H1 (cell line): ENCODE results near the gene INF2. TPM values are rescaled to one million over a fixed set of nuclear protein-coding genes. Genes with fewer than 3 reads are reported as not detected.
A peak's percentile ranks its signal among the peaks of the same experiment; 100 is the strongest.

Experiments used
- CTCF ChIA-PET: fragments of 300-600 bp; sonication (Branson Sonifier 250); formaldehyde crosslinking; loops from one replicate; lab custom pipeline; 2021; ENCODE audit not compliant: partially characterized antibody; lab: Charles Lee
- POLR2A ChIA-PET: fragments of 300-600 bp; sonication (Branson Sonifier 250); formaldehyde crosslinking; loops from one replicate; lab custom pipeline; 2021; ENCODE audit warnings: inconsistent platforms; ENCODE audit not compliant: partially characterized antibody; lab: Charles Lee
- DNase-seq, 2 experiments: peaks; one replicate each; pipeline versions ENCODE4 v3.0.0 to v3.0.0-alpha.2; 2010 to 2022; ENCODE audit warnings: low spot score in 2 of 2, low read depth in 1 of 2, mixed read lengths in 1 of 2
- FAIRE-seq: peaks from 2 replicates; lab custom pipeline; 2011; peaks lifted over from hg19 to GRCh38; lab: Jason Lieb, UNC
- H2AFZ ChIP-seq: 2 replicates; pipeline ENCODE4 v1.8.1; 2012; ENCODE audit warnings: low read length, inconsistent platforms
- H2AK5ac ChIP-seq: 2 replicates; pipeline ENCODE4 v1.6.1; 2013; ENCODE audit warnings: low read depth, low read length
- H2BK120ac ChIP-seq: replicated peaks from 2 replicates; pipeline ENCODE3; 2013; ENCODE audit warnings: low read depth, low read length, inconsistent platforms
- H2BK12ac ChIP-seq: 2 replicates; pipeline ENCODE4 v1.6.1; 2013; ENCODE audit warnings: low read depth, low read length
- H2BK15ac ChIP-seq: 2 replicates; pipeline ENCODE4 v1.6.1; 2013; ENCODE audit warnings: low read length
- H2BK20ac ChIP-seq: 2 replicates; pipeline ENCODE4 v1.6.1; 2013; ENCODE audit warnings: low read length
- H2BK5ac ChIP-seq: 2 replicates; pipeline ENCODE4 v1.6.1; 2013; ENCODE audit warnings: low read depth, low read length
- H3K14ac ChIP-seq: 2 replicates; pipeline ENCODE4 v1.6.1; 2013; ENCODE audit warnings: inconsistent platforms; ENCODE audit not compliant: insufficient read length
- H3K18ac ChIP-seq: 2 replicates; pipeline ENCODE4 v1.6.1; 2013; ENCODE audit warnings: low read length; ENCODE audit errors: extremely low read depth
- H3K23ac ChIP-seq: 2 replicates; pipeline ENCODE4 v1.6.1; 2013; ENCODE audit warnings: inconsistent platforms; ENCODE audit not compliant: insufficient read length
- H3K23me2 ChIP-seq: 2 replicates; pipeline ENCODE4 v1.6.1; 2013; ENCODE audit warnings: low read depth, low read length
- H3K27ac ChIP-seq: 2 replicates; pipeline ENCODE4 v1.6.1; 2011; ENCODE audit warnings: low read depth, low read length, inconsistent platforms
- H3K27me3 ChIP-seq, 4 experiments: replicated peaks in 1 of 4; 1 replicate in 1 of 4; 2 replicates in 3 of 4; pipeline versions ENCODE4 v1.6.1 to v1.8.1; 2011 to 2013; ENCODE audit warnings: low read length in 3 of 4, mild to moderate bottlenecking in 3 of 4, inconsistent platforms in 2 of 4, mixed read lengths in 2 of 4, moderate library complexity in 1 of 4; ENCODE audit not compliant: control insufficient read depth in 3 of 4, insufficient read depth in 3 of 4; ENCODE audit errors: extremely low read depth in 1 of 4
- H3K36me3 ChIP-seq, 4 experiments: 2 replicates each; pipeline versions ENCODE4 v1.6.1 to v1.8.1; 2011 to 2013; ENCODE audit warnings: mild to moderate bottlenecking in 4 of 4, low read length in 3 of 4, moderate library complexity in 2 of 4, control low read depth in 1 of 4, inconsistent platforms in 1 of 4; ENCODE audit not compliant: insufficient read depth in 4 of 4, control insufficient read depth in 2 of 4
- H3K4ac ChIP-seq: replicated peaks from 2 replicates; pipeline ENCODE3; 2013; ENCODE audit warnings: low read length, low read depth, mixed read lengths, inconsistent platforms; ENCODE audit not compliant: insufficient read length
- H3K4me1 ChIP-seq, 4 experiments: replicated peaks in 1 of 4; 1 replicate in 1 of 4; 2 replicates in 3 of 4; pipeline versions ENCODE4 v1.6.1 to v1.8.1; 2011 to 2013; ENCODE audit warnings: low read length in 3 of 4, inconsistent platforms in 2 of 4, mixed read lengths in 1 of 4; ENCODE audit not compliant: insufficient read depth in 4 of 4, control insufficient read depth in 3 of 4
- H3K4me2 ChIP-seq, 2 experiments: 2 replicates each; pipeline versions ENCODE4 v1.6.1 to v1.8.1; 2011 to 2013; ENCODE audit warnings: low read depth in 2 of 2, low read length in 2 of 2, control low read depth in 1 of 2, inconsistent platforms in 1 of 2, mild to moderate bottlenecking in 1 of 2; ENCODE audit not compliant: insufficient read depth in 1 of 2
- H3K4me3 ChIP-seq, 4 experiments: fragments of 200-600, 300-600 bp in 1 of 4; sonication (generic), shearing (Covaris generic), sonication (Bioruptor Twin) in 1 of 4; 2 replicates each; pipeline versions ENCODE4 v1.5.1 to v1.8.1; 2011 to 2016; ENCODE audit warnings: low read length in 4 of 4, low read depth in 3 of 4, control low read depth in 2 of 4, inconsistent platforms in 2 of 4, mild to moderate bottlenecking in 2 of 4, mixed read lengths in 1 of 4, moderate library complexity in 1 of 4; ENCODE audit not compliant: insufficient read depth in 2 of 4; ENCODE audit errors: extremely low read depth in 1 of 4
- H3K56ac ChIP-seq: replicated peaks from 2 replicates; pipeline ENCODE3; 2013; ENCODE audit warnings: low read depth, mild to moderate bottlenecking, mixed read lengths, low read length, inconsistent platforms; ENCODE audit not compliant: insufficient read length
- H3K79me1 ChIP-seq: 2 replicates; pipeline ENCODE4 v1.6.1; 2013; ENCODE audit warnings: low read depth, low read length, control low read depth
- H3K79me2 ChIP-seq, 2 experiments: 2 replicates each; pipeline versions ENCODE4 v1.6.1 to v1.8.1; 2012 to 2013; ENCODE audit warnings: low read length in 2 of 2, mild to moderate bottlenecking in 2 of 2, inconsistent platforms in 1 of 2; ENCODE audit not compliant: insufficient read depth in 2 of 2, control insufficient read depth in 1 of 2
- H3K9ac ChIP-seq, 4 experiments: replicated peaks in 1 of 4; 1 replicate in 1 of 4; 2 replicates in 3 of 4; pipeline versions ENCODE4 v1.6.1 to v1.8.1; 2011 to 2013; ENCODE audit warnings: low read depth in 3 of 4, low read length in 3 of 4, control low read depth in 2 of 4, mild to moderate bottlenecking in 2 of 4, moderate library complexity in 2 of 4, inconsistent platforms in 1 of 4; ENCODE audit errors: extremely low read depth in 1 of 4
- H3K9me3 ChIP-seq, 2 experiments: 2 replicates each; pipeline versions ENCODE4 v1.6.1 to v1.8.1; 2012 to 2013; ENCODE audit warnings: mild to moderate bottlenecking in 2 of 2, moderate library complexity in 2 of 2, control low read depth in 1 of 2, inconsistent platforms in 1 of 2, low read depth in 1 of 2, low read length in 1 of 2, mixed read lengths in 1 of 2; ENCODE audit not compliant: insufficient read depth in 2 of 2
- H4K20me1 ChIP-seq, 2 experiments: replicated peaks in 1 of 2; 2 replicates each; pipeline versions ENCODE3 to v1.8.1; 2011 to 2013; ENCODE audit warnings: inconsistent platforms in 2 of 2, low read length in 2 of 2, mild to moderate bottlenecking in 1 of 2; ENCODE audit not compliant: insufficient read depth in 2 of 2, control insufficient read depth in 1 of 2
- H4K5ac ChIP-seq: 2 replicates; pipeline ENCODE4 v1.6.1; 2013; ENCODE audit warnings: low read length, low read depth, mixed read lengths, inconsistent platforms; ENCODE audit not compliant: insufficient read length
- H4K8ac ChIP-seq: 2 replicates; pipeline ENCODE4 v1.8.0; 2013; ENCODE audit warnings: mild to moderate bottlenecking, moderate library complexity, low read length, inconsistent platforms; ENCODE audit not compliant: insufficient read depth; ENCODE audit errors: extremely low read depth
- H4K91ac ChIP-seq: replicated peaks from 2 replicates; pipeline ENCODE3; 2013; ENCODE audit warnings: low read length, mixed read lengths, inconsistent platforms; ENCODE audit not compliant: insufficient read length
- PHF8 ChIP-seq: fragments of 200-600 bp; sonication (generic); conservative IDR thresholded peaks from 2 replicates; pipeline ENCODE4 v1.7.1; 2012; ENCODE audit warnings: low read depth, mild to moderate bottlenecking, inconsistent platforms, low read length, moderate library complexity
- SIRT6 ChIP-seq: IDR thresholded peaks from one replicate; pipeline ENCODE4 v1.7.1; 2012; ENCODE audit warnings: low read length, inconsistent platforms
- WGBS, 2 experiments: shearing (Covaris generic) in 1 of 2; methylation state at CpG; one replicate each; pipeline versions ENCODE4 v1.1.6 to v1.1.7; 2013 to 2015; ENCODE audit warnings: low lambda C conversion rate in 2 of 2, mixed read lengths in 2 of 2, inconsistent platforms in 1 of 2, low coverage in 1 of 2, missing lambda C conversion rate in 1 of 2; ENCODE audit not compliant: insufficient replicate concordance in 2 of 2, insufficient coverage in 1 of 2, insufficient read length in 1 of 2; ENCODE audit errors: extremely low coverage in 1 of 2, missing lambda C conversion rate in 1 of 2; 5-methylcytosine and 5-hydroxymethylcytosine counted together
- polyA plus RNA-seq, 7 experiments: library from polyadenylated mRNA; depleted of rRNA in 3 of 7; stranded (reverse) in 5 of 7; unstranded in 2 of 7; fragments of >200 nt in 5 of 7; fragments of 200-250 nt in 2 of 7; gene quantifications; 1 replicate in 5 of 7; 2 replicates in 1 of 7; 4 replicates in 1 of 7; pipeline versions ENCODE4 v1.2.1 to v1.2.3, GENCODE V29; 2011 to 2013; ENCODE audit warnings: missing spikeins in 2 of 7, mixed read lengths in 2 of 7
- total RNA-seq: library from RNA; stranded (reverse); fragmentation: NEBNext Ultra II Directional; extraction: Animal tissue kit (Norgen Biotek cat#: 25700); gene quantifications from 2 replicates; pipeline ENCODE4 v1.2.1, GENCODE V29; 2021

Gene INF2
- total and polyA plus RNA-seq, 2 of the 8 experiments (the other 6 are each of a cell fraction or from before 2014, with no cell fraction given) = 29.1 to 59.5 TPM

DNA sequence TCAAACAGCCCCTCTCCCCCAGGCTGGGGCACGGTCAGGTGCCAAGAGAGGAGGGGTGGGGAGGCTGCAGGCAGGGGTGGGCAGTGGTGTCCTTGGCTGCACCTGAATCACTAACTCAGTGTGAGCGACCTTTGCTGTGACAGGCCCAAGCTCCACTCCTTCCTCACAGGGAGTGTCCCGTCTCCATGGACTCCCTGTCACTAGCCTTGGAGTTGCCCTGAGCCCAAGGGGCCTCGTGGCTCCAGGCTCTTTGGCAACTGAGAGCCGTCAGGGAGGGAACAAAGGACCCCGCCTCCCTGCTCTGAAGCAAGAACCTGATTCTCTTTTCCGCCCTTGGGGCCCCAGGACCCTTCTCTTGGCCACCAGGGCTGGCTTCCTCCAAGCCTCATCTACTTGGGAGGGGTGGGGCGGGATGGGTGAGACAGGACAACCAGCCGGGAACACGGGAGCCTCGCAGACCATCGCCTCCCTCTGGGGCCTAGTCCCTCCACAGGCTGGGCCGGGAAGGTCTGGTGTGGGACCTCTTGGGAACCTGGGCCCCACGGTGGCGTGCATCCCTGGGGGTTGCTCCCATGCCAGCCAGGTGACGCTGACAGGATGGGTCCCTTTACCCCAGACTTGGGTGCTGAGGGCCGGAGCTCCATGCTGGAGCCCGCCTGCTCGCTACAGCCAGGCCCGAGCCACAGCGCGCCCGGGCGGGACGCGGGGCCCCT is 33.7 kb downstream of the INF2 start:
- no peaks in the 10 kb centered on the region for H3K79me2 ChIP-seq
- H4K91ac ChIP-seq = no peak overlapping the region
- WGBS, 2 experiments = 56% methylated on average over 23 of the region's 26 CpGs; no CpG with 5 or more reads in 1 of the 2 experiments
- H3K23ac ChIP-seq = no peak overlapping the region
- H3K23me2 ChIP-seq = peaks cover 9% of the 10 kb centered on the region; the same call in 1 of the 2 replicates
- no peak overlapping the region for H2BK120ac ChIP-seq
- H3K79me1 ChIP-seq = no peaks in the 10 kb centered on the region
- H3K56ac ChIP-seq = no peak overlapping the region
- no peak overlapping the region for H3K14ac ChIP-seq
- H3K4me2 ChIP-seq = peak overlapping the region; percentile 62 to 80
- peaks cover 0 to 4% of the 10 kb centered on the region in 2 experiments for H4K20me1 ChIP-seq
- CTCF ChIA-PET = interaction anchor here (0.6 to 2.8 kb wide), 12 partner anchors 8 to 121 kb away, joined by 3 to 16 read pairs (median 4); no protein-coding TSS in a partner anchor
- no peaks in the 10 kb centered on the region for H3K9me3 ChIP-seq
- H3K9ac ChIP-seq = no peak overlapping the region
- H3K27ac ChIP-seq = no peak overlapping the region
- peaks cover 0 to 1% (median 0%) of the 10 kb centered on the region in 4 experiments; a peak in 1 of 7 replicates for H3K27me3 ChIP-seq
- POLR2A ChIA-PET = interaction anchor here (0.7 to 2.7 kb wide), 8 partner anchors 8 to 576 kb away, joined by 3 to 10 read pairs (median 4); partner anchors contain the start of gene SIVA1
- peaks cover 0 to 3% (median 0%) of the 10 kb centered on the region in 4 experiments; a peak in 1 of 8 replicates for H3K36me3 ChIP-seq
- peaks cover 0 to 18% (median 10%) of the 10 kb centered on the region in 4 experiments; a peak in 6 of 7 replicates for H3K4me1 ChIP-seq
- no peak overlapping the region for H2AK5ac ChIP-seq
- peak overlapping the region; percentile 81 for H4K8ac ChIP-seq
- H2BK20ac ChIP-seq = no peak overlapping the region
- TF ChIP-seq PHF8 = 0 out of 2 replicates have a peak, but pooled peaks have one; percentile 3
- no peak for TF ChIP-seq SIRT6
- no peak overlapping the region; the same call in 1 of the 2 replicates for H3K18ac ChIP-seq
- no peak overlapping the region for H2AFZ ChIP-seq
- H4K5ac ChIP-seq = no peak overlapping the region
- FAIRE-seq (no peak), DNase-seq (no peak)
- H2BK12ac ChIP-seq = 0 out of 2 replicates have a peak overlapping the region, but pooled peaks have one; percentile 60
- no peak overlapping the region for H2BK5ac ChIP-seq
- peak overlapping the region in 3 of 4 experiments; percentile 52 to 88 (median 54); a peak in 4 of 8 replicates for H3K4me3 ChIP-seq
- no peak overlapping the region for H3K4ac ChIP-seq
- no peak overlapping the region for H2BK15ac ChIP-seq
